Endothelial cell of umbilical vein (primary cell): ENCODE data around the gene PHACTR1.

Source experiments
- CTCF ChIP-seq, 2 donors: IDR thresholded peaks; 1 replicate in 1 of 2; 2 replicates in 1 of 2; pipeline ENCODE4 v1.5.1; 2011; ENCODE audit warnings: low read length in 2 of 2, mild to moderate bottlenecking in 2 of 2, moderate library complexity in 2 of 2, control low read depth in 1 of 2, inconsistent platforms in 1 of 2, low read depth in 1 of 2; ENCODE audit not compliant: insufficient read depth in 1 of 2; ENCODE audit errors: extremely low read depth in 1 of 2
- JUN ChIP-seq: IDR thresholded peaks from 2 replicates; pipeline ENCODE4 v1.6.1; 2011; ENCODE audit warnings: borderline replicate concordance, low read depth; ENCODE audit not compliant: insufficient read length, insufficient read depth
- POLR2A ChIP-seq: IDR thresholded peaks from 2 replicates; pipeline ENCODE4 v1.6.1; 2012; ENCODE audit warnings: low read depth, mild to moderate bottlenecking, control low read depth, low read length
- POLR2AphosphoS5 ChIP-seq: IDR thresholded peaks from 2 replicates; pipeline ENCODE4 v1.6.1; 2012; ENCODE audit warnings: low read depth, mild to moderate bottlenecking, control low read depth, low read length, moderate library complexity; ENCODE audit not compliant: insufficient read depth

- TF ChIP-seq POLR2AphosphoS5 = no peak
- no peak for TF ChIP-seq POLR2A
- no peak for TF ChIP-seq CTCF (IDR thresholded peaks at IDR 0.05; ENCODE audit: extremely low read depth in 1 of 2, insufficient read depth in 1 of 2, low read depth in 1 of 2, low read length in 2 of 2)
- TF ChIP-seq JUN = no peak
Observed at GRCh38 chr6:13125841-13126240, 409.3 kb downstream of the PHACTR1 start.
